Chondrocyte (in vitro differentiated cells): ENCODE data around the gene APOOL. TPM values are rescaled to one million over a fixed set of nuclear protein-coding genes. Genes with fewer than 3 reads are reported as not detected.

ENCODE experiments used
- DNase-seq: peaks from one replicate; pipeline ENCODE4 v3.0.0; 2021; ENCODE audit warnings: mixed read lengths, low spot score
- H3K27ac Mint-ChIP-seq: one replicate; pipeline ENCODE4 v1.8.0; 2021; ENCODE audit warnings: mild to moderate bottlenecking, moderate library complexity, mixed read lengths; ENCODE audit not compliant: unreplicated experiment
- H3K27me3 Mint-ChIP-seq: 2 replicates; pipeline ENCODE4 v1.8.0; 2021; ENCODE audit warnings: low read depth, mixed read lengths
- H3K36me3 Mint-ChIP-seq: 2 replicates; pipeline ENCODE4 v1.8.0; 2021; ENCODE audit warnings: low read depth, mixed read lengths
- H3K4me1 Mint-ChIP-seq: 2 replicates; pipeline ENCODE4 v1.8.0; 2021; ENCODE audit warnings: low read depth, mild to moderate bottlenecking, mixed read lengths
- H3K4me3 Mint-ChIP-seq: one replicate; pipeline ENCODE4 v1.8.0; 2021; ENCODE audit warnings: mild to moderate bottlenecking, moderate library complexity, mixed read lengths; ENCODE audit not compliant: unreplicated experiment
- H3K9me3 Mint-ChIP-seq: 2 replicates; pipeline ENCODE4 v1.8.0; 2021; ENCODE audit warnings: low read depth, mixed read lengths
- total RNA-seq: library from RNA; stranded (reverse); gene quantifications from 3 replicates; pipeline ENCODE4 v1.2.1, GENCODE V29; 2021
- TF ChIP-seq, protein P1 (sequence below): fragments of 200-600 bp; sonication (generic); IDR thresholded peaks from 2 replicates; pipeline ENCODE4 v1.5.0; 2021; ENCODE audit warnings: antibody characterized with exemption, mild to moderate bottlenecking, moderate library complexity

The APOOL gene
- total RNA-seq, 1 donor from 2014 or later: 23.6 TPM

DNA sequence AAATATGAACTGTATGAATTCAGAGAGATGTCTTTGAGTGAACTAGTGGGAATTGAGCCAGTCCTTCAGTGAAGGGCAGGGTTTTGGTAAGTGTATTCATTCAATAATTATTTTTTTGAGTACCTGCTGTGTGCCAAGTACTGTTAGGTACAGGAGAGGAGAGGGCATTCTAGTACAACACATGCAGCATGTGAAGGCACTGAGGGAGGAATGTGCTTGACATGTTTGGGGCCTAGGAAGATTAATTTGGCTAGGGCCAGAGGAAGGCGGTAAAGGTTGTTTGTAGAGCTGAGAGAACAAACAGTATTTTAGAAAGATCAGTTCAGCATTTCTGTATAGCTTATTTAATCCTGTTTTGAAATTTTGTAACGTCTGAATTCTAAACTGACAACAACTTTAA lies 27.8 kb downstream of the APOOL start:
- Mint-ChIP-seq H3K9me3 (peaks cover 8% of the 10 kb centered on the region), H3K36me3 (no peaks in the 10 kb centered on the region), H3K27me3 (no peaks in the 10 kb centered on the region), H3K4me3 (no peak overlapping the region), H3K27ac (no peak overlapping the region), H3K4me1 (peaks cover 5% of the 10 kb centered on the region)
- DNase-seq: no peak
- TF ChIP-seq, protein P1, sequence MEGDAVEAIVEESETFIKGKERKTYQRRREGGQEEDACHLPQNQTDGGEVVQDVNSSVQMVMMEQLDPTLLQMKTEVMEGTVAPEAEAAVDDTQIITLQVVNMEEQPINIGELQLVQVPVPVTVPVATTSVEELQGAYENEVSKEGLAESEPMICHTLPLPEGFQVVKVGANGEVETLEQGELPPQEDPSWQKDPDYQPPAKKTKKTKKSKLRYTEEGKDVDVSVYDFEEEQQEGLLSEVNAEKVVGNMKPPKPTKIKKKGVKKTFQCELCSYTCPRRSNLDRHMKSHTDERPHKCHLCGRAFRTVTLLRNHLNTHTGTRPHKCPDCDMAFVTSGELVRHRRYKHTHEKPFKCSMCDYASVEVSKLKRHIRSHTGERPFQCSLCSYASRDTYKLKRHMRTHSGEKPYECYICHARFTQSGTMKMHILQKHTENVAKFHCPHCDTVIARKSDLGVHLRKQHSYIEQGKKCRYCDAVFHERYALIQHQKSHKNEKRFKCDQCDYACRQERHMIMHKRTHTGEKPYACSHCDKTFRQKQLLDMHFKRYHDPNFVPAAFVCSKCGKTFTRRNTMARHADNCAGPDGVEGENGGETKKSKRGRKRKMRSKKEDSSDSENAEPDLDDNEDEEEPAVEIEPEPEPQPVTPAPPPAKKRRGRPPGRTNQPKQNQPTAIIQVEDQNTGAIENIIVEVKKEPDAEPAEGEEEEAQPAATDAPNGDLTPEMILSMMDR: no peak

DNA sequence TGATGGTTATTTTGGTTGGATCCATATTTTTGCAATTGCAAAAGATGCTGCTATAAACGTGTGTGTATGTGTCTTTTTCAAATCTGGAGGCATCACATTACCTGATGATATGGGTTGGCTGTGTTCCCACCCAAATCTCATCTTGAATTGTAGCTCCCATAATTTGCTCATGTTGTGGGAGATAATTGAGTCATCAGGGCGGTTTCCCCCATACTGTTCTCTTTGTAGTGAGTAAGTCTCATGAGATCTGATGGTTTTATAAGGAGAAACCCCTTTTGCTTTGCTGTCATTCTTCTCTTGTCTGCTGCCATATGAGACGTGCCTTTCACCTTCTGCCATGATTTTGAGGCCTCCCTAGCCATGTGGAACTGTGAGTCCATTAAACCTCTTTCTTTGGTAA lies 33.4 kb downstream of the APOOL start:
- TF ChIP-seq, protein P1: no peak
- H3K4me1 Mint-ChIP-seq: peaks cover 10% of the 10 kb centered on the region
- peaks cover 2% of the 10 kb centered on the region for H3K36me3 Mint-ChIP-seq
- DNase-seq: no peak
- peaks cover 31% of the 10 kb centered on the region for H3K9me3 Mint-ChIP-seq
- no peak overlapping the region for H3K4me3 Mint-ChIP-seq
- no peaks in the 10 kb centered on the region for H3K27me3 Mint-ChIP-seq
- H3K27ac Mint-ChIP-seq: no peak overlapping the region

DNA sequence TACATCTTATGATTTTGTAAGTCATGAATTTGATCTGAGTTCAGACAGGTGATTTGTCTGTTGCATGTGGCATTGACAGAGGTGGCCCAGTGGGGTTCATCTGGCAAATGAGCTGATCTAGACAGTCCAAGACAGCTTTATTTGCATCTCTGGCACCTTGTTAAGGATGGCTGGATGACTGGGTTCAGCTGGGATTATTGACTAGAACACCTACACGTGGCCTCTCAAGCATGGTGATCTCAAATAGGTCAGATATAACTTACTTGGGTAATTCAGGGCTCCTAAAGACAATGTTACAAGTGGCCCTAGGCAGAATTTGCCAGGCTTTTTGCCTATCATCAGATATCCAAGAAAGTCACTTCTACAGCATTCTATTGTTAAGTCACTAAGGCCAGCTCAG lies 48.0 kb downstream of the APOOL start:
- DNase-seq: no peak
- H3K9me3 Mint-ChIP-seq: no peaks in the 10 kb centered on the region
- TF ChIP-seq, protein P1: no peak
- H3K4me3 Mint-ChIP-seq: no peak overlapping the region
- H3K4me1 Mint-ChIP-seq: peaks cover 39% of the 10 kb centered on the region
- no peaks in the 10 kb centered on the region for H3K27me3 Mint-ChIP-seq
- H3K27ac Mint-ChIP-seq: peak overlapping the region; percentile 71
- H3K36me3 Mint-ChIP-seq: no peaks in the 10 kb centered on the region

DNA sequence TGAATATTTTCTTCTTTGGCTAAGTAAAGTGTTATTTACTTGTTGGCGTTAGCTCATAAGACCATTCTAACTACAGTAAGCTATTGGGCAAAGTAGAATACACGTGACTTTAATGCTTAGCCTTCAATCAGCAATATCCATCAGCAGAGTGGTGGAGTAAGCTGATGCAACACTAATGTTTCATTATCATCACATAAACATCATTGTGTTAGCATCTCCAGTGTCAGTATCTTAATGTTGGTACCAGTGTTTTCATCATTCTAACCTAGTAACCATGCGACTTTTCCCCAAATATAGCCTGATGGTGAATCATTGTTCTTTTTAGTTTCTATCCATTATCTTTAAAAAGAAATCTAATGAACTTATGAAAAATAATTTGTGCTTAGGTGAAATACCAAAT lies 48.5 kb downstream of the APOOL start:
- Mint-ChIP-seq H3K4me1 (peaks cover 35% of the 10 kb centered on the region), H3K36me3 (no peaks in the 10 kb centered on the region), H3K4me3 (no peak overlapping the region), H3K27ac (peak overlapping the region; percentile 71), H3K27me3 (no peaks in the 10 kb centered on the region), H3K9me3 (no peaks in the 10 kb centered on the region)
- TF ChIP-seq, protein P1: no peak
- DNase-seq: no peak

DNA sequence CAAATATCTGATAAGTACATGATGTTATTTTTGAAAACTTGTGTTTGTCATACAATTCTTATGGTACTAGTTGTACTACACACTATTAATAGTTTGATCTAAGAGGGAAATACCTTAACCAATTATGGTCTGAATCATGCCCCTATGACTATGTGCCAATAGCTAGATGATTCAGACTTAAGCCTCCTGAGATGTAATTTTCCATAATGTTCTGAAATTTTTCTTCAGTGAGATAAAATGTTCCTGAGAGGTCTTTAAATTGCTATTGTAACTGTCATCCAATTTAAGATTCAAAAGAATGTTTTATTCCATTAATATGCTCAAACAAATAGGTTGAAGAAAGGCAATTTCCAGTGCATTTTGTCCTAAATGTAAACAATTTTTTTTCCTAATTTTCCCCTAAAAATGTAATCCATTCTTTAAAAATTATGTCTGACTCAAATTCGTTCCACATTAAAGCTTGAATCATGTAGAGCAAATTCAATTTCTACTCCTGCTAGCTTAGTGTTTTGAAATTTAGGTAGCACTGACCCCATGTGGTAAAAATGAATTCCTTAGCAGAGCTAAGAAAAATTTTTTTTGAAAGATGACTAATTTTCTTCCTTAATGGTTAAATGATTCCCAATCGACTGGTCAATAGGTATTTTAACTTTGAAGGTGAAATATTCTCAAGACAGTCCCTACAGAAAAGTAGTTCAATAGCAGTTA lies 49.1 kb downstream of the APOOL start:
- TF ChIP-seq, protein P1: peak; percentile 82
- Mint-ChIP-seq H3K27ac (peak overlapping the region; percentile 71), H3K9me3 (no peaks in the 10 kb centered on the region), H3K36me3 (no peaks in the 10 kb centered on the region), H3K4me3 (no peak overlapping the region), H3K4me1 (peaks cover 30% of the 10 kb centered on the region), H3K27me3 (no peaks in the 10 kb centered on the region)
- no peak for DNase-seq
